Body of pancreas (tissue), 4 donors: ENCODE results near the gene REG3G. TPM values are rescaled to one million over a fixed set of nuclear protein-coding genes. Genes with fewer than 3 reads are reported as not detected.

ENCODE experiments used
- ATAC-seq: fragments of 150-250 bp; one replicate; pipeline ENCODE4 v1.9.1; 2016
- DNase-seq, 4 donors: peaks; one replicate each; pipeline ENCODE4 v3.0.0-alpha.2; 2019
- H3K27ac ChIP-seq, 4 donors: fragments of 200-600 bp; sonication (generic); 1 replicate in 3 of 4; 2 replicates in 1 of 4; pipeline versions ENCODE4 v1.5.1 to v1.6.1; 2016 to 2019; ENCODE audit warnings: mild to moderate bottlenecking in 1 of 4, mixed read lengths in 1 of 4, moderate library complexity in 1 of 4
- H3K27me3 ChIP-seq, 2 donors: fragments of 200-600 bp; sonication (generic); one replicate each; pipeline ENCODE4 v1.6.0; 2016; ENCODE audit warnings: mild to moderate bottlenecking in 1 of 2
- H3K36me3 ChIP-seq, 2 donors: fragments of 200-600 bp; sonication (generic); replicated peaks in 1 of 2; 2 replicates each; pipeline ENCODE4 v1.5.1; 2016; ENCODE audit warnings: low read depth in 2 of 2; ENCODE audit not compliant: insufficient read depth in 1 of 2
- H3K4me1 ChIP-seq: fragments of 200-600 bp; sonication (generic); one replicate; pipeline ENCODE4 v1.6.0; 2016
- H3K4me3 ChIP-seq, 2 donors: fragments of 200-600 bp; sonication (generic); 1 replicate in 1 of 2; 2 replicates in 1 of 2; pipeline ENCODE4 v1.5.1; 2016 to 2019
- H3K9me3 ChIP-seq, 3 donors: fragments of 200-600 bp; sonication (generic); 1 replicate in 2 of 3; 2 replicates in 1 of 3; pipeline ENCODE4 v1.5.1; 2016
- POLR2A ChIP-seq, 3 donors: fragments of 450-650 bp; IDR thresholded peaks; one replicate each; pipeline ENCODE4 v1.6.1; 2016; ENCODE audit warnings: antibody characterized with exemption in 3 of 3, mild to moderate bottlenecking in 2 of 3
- WGBS, 2 donors: methylation state at CpG; one replicate each; pipeline ENCODE4 v1.1.5; 2017; 5-methylcytosine and 5-hydroxymethylcytosine counted together
- intact Hi-C: fragments of 100-400 bp; cut with DNase I; formaldehyde crosslinking; loops from one replicate; pipeline ENCODE4 v1.15.1; 2023
- total RNA-seq, 2 donors: library from RNA; depleted of rRNA; stranded (reverse); fragments of >200 nt; gene quantifications; one replicate each; pipeline ENCODE4 v1.1.0, GENCODE V29; 2016
- TF ChIP-seq, protein P1 (sequence below), 7 experiments: fragments of 450-650 bp in 4 of 7; fragments of 200-600 bp in 3 of 7; sonication (generic) in 3 of 7; IDR thresholded peaks; one replicate each; pipeline ENCODE4 v1.5.1; 2016 to 2019; ENCODE audit warnings: antibody characterized with exemption in 7 of 7

Gene REG3G
- total RNA-seq, 2 donors from 2014 or later, result 171 to 673 TPM

DNA sequence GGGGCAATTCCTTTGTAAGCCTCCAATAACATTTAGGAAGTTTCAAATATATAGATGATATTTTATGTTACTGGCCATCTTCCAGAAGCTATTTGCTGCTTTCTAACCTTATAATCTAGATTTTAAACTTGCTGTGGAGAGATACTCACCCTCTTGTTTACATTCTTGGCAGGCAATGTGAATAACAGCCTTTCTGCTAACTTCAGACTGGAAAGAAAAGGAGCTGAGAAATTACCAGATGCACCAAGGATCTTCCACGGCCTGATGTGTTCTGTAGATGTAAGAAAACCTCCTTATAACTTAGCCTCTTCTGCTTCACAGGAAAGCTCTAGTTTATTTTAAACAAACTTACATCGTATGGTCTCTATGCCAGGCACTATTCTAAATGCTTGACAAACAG, 45.6 kb downstream of the REG3G start:
- Histone ChIP-seq H3K27ac (no peak overlapping the region), H3K4me1 (peaks cover 10% of the 10 kb centered on the region), H3K9me3 (no peaks in the 10 kb centered on the region), H3K27me3 (no peaks in the 10 kb centered on the region), H3K4me3 (no peak overlapping the region), H3K36me3 (no peaks in the 10 kb centered on the region)
- WGBS, 2 donors, result 32 to 46% methylated on average over 2 of the region's 2 CpGs
- intact Hi-C loops, result no loop called here
- ATAC-seq (no peak), DNase-seq (no peak)
- no peak for TF ChIP-seq POLR2A (IDR thresholded peaks at IDR 0.05)
- TF ChIP-seq, protein P1, sequence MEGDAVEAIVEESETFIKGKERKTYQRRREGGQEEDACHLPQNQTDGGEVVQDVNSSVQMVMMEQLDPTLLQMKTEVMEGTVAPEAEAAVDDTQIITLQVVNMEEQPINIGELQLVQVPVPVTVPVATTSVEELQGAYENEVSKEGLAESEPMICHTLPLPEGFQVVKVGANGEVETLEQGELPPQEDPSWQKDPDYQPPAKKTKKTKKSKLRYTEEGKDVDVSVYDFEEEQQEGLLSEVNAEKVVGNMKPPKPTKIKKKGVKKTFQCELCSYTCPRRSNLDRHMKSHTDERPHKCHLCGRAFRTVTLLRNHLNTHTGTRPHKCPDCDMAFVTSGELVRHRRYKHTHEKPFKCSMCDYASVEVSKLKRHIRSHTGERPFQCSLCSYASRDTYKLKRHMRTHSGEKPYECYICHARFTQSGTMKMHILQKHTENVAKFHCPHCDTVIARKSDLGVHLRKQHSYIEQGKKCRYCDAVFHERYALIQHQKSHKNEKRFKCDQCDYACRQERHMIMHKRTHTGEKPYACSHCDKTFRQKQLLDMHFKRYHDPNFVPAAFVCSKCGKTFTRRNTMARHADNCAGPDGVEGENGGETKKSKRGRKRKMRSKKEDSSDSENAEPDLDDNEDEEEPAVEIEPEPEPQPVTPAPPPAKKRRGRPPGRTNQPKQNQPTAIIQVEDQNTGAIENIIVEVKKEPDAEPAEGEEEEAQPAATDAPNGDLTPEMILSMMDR (IDR thresholded peaks at IDR 0.05), result no peak

Other genes starting within 250 kb of the REG3G start
- over 10,000 TPM in 1 of 2 donors, 1,000 to 10,000 TPM in 1; 4,279 to 15,911 TPM for gene REG1B, start 62.3 kb downstream of the REG3G start, total RNA-seq
- gene REG1A, start 94.8 kb downstream of the REG3G start, total RNA-seq, result over 10,000 TPM; 14,523 to 48,012 TPM
- gene REG3A, start 134.1 kb downstream of the REG3G start, total RNA-seq, result 100 to 1,000 TPM; 351 to 831 TPM